Natural killer cell (primary cell): Measurements from ENCODE around the gene PIK3R5. TPM values are rescaled to one million over a fixed set of nuclear protein-coding genes. Genes with fewer than 3 reads are reported as not detected.

Experiments used
- ATAC-seq, 3 donors: fragments of 150-1000 bp in 2 of 3; fragments of 200-7000 bp in 1 of 3; cut with Tn5 transposase; 1 replicate in 1 of 3; 2 replicates in 2 of 3; pipeline ENCODE4 v1.10.0; 2021; ENCODE audit warnings: mild to moderate bottlenecking in 2 of 3, moderate library complexity in 2 of 3
- DNase-seq, 2 donors: peaks; one replicate each; pipeline versions ENCODE4 v3.0.0 to v3.0.0-alpha.2; 2013 to 2021; ENCODE audit warnings: mixed read lengths in 1 of 2
- H3K27ac ChIP-seq: one replicate; pipeline ENCODE4 v1.5.1; 2013; ENCODE audit warnings: mild to moderate bottlenecking, low read length
- H3K27me3 ChIP-seq: one replicate; pipeline ENCODE4 v1.6.1; 2013; ENCODE audit warnings: low read length; ENCODE audit not compliant: control insufficient read depth, insufficient read depth
- H3K36me3 ChIP-seq: one replicate; pipeline ENCODE4 v1.6.1; 2013; ENCODE audit warnings: low read length; ENCODE audit not compliant: control insufficient read depth, insufficient read depth
- H3K4me1 ChIP-seq: one replicate; pipeline ENCODE4 v1.6.1; 2013; ENCODE audit warnings: low read length; ENCODE audit not compliant: control insufficient read depth, insufficient read depth
- H3K4me3 ChIP-seq: one replicate; pipeline ENCODE4 v1.5.1; 2013; ENCODE audit warnings: low read length
- H3K9me3 ChIP-seq: one replicate; pipeline ENCODE4 v1.6.1; 2013; ENCODE audit warnings: low read length; ENCODE audit not compliant: control insufficient read depth, insufficient read depth
- H3K27ac Mint-ChIP-seq, 2 donors: one replicate each; pipeline ENCODE4 v1.8.0; 2022; ENCODE audit warnings: mild to moderate bottlenecking in 2 of 2, mixed read lengths in 2 of 2, moderate library complexity in 1 of 2
- H3K27me3 Mint-ChIP-seq, 2 donors: one replicate each; pipeline ENCODE4 v1.8.0; 2022; ENCODE audit warnings: low read depth in 2 of 2, mixed read lengths in 2 of 2
- H3K36me3 Mint-ChIP-seq: one replicate; pipeline ENCODE4 v1.8.0; 2022; ENCODE audit warnings: mixed read lengths
- H3K4me1 Mint-ChIP-seq, 2 donors: one replicate each; pipeline ENCODE4 v1.8.0; 2022; ENCODE audit warnings: mixed read lengths in 2 of 2
- H3K4me3 Mint-ChIP-seq: one replicate; pipeline ENCODE4 v1.8.0; 2022; ENCODE audit warnings: mild to moderate bottlenecking, moderate library complexity, mixed read lengths
- H3K9me3 Mint-ChIP-seq, 2 donors: one replicate each; pipeline ENCODE4 v1.8.0; 2022; ENCODE audit warnings: mixed read lengths in 2 of 2
- WGBS: methylation state at CpG from one replicate; pipeline ENCODE4 v1.1.7; 2013; ENCODE audit warnings: missing lambda C conversion rate; ENCODE audit not compliant: insufficient coverage; 5-methylcytosine and 5-hydroxymethylcytosine counted together
- intact Hi-C: fragments of 100-400 bp; cut with micrococcal nuclease; formaldehyde crosslinking; loops from one replicate; pipeline ENCODE4 v1.14.2; 2022
- total RNA-seq, 4 donors: library from RNA; stranded (reverse); fragments of 120-200 nt in 1 of 4; gene quantifications; one replicate each; pipeline versions ENCODE4 v1.2.3 to v1.2.4, GENCODE V29; 2013 to 2022
- TF ChIP-seq, protein P1 (sequence below): fragments of 200-600 bp; IDR thresholded peaks from one replicate; pipeline ENCODE4 v1.8.0; 2022; ENCODE audit warnings: antibody characterized with exemption

Gene PIK3R5
- total RNA-seq, 3 donors from 2014 or later (not counting 1 experiment from before 2014, with no cell fraction given): 254 to 364 (median 348) TPM

DNA sequence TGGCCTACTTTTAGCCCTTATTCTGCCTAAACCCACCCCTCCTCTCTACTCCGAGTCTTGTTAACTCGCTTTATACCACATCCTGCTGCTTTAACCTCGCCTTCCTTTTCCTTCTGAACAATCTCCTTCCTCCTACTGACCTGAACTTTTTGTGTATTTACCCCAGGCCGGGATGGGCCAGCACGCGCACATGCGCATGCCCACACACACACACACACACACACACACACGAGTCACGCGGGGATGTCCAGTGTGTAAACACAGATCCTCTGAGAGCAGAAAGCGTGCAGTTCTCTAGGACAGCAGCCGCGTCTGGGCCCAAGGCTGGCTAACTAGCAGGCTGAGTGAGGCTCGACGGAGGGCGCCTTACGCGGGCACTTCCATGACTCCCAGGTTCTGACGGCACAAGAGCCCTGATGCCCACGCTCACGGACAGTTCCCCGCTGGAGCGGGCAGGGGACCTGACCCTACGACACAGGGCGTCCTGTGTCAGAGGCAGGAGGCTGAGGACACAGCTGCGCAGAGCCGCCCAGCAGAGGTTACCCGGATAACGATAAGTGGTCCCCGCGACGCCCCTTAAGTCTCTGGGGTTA lies 610 bp downstream of the PIK3R5 start:
- 3% methylated on average over 32 of the region's 32 CpGs for WGBS
- TF ChIP-seq, protein P1, sequence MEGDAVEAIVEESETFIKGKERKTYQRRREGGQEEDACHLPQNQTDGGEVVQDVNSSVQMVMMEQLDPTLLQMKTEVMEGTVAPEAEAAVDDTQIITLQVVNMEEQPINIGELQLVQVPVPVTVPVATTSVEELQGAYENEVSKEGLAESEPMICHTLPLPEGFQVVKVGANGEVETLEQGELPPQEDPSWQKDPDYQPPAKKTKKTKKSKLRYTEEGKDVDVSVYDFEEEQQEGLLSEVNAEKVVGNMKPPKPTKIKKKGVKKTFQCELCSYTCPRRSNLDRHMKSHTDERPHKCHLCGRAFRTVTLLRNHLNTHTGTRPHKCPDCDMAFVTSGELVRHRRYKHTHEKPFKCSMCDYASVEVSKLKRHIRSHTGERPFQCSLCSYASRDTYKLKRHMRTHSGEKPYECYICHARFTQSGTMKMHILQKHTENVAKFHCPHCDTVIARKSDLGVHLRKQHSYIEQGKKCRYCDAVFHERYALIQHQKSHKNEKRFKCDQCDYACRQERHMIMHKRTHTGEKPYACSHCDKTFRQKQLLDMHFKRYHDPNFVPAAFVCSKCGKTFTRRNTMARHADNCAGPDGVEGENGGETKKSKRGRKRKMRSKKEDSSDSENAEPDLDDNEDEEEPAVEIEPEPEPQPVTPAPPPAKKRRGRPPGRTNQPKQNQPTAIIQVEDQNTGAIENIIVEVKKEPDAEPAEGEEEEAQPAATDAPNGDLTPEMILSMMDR: no peak
- H3K27ac Mint-ChIP-seq: peak overlapping the region in 1 of 2 donors; percentile 89
- Histone ChIP-seq H3K4me1 (peaks cover 57% of the 10 kb centered on the region), H3K9me3 (no peaks in the 10 kb centered on the region), H3K27ac (peak overlapping the region; percentile 78), H3K4me3 (peak overlapping the region; percentile 91), H3K27me3 (no peaks in the 10 kb centered on the region), H3K36me3 (peaks cover 3% of the 10 kb centered on the region)
- H3K36me3 Mint-ChIP-seq: peaks cover 7% of the 10 kb centered on the region
- ATAC-seq (peak; percentile 34 to 52 (median 51)), DNase-seq (peak in 1 of 2 donors; percentile 68)
- H3K27me3 Mint-ChIP-seq: no peaks in the 10 kb centered on the region
- intact Hi-C loops: loop anchor here (2.0 to 10.0 kb wide), 3 partner anchors 14 to 60 kb away; partner anchors contain the start of gene NTN1
- H3K4me3 Mint-ChIP-seq: peak overlapping the region; percentile 96
- peaks cover 3 to 4% of the 10 kb centered on the region in 2 donors for H3K9me3 Mint-ChIP-seq
- H3K4me1 Mint-ChIP-seq: peaks cover 47 to 67% of the 10 kb centered on the region in 2 donors

DNA sequence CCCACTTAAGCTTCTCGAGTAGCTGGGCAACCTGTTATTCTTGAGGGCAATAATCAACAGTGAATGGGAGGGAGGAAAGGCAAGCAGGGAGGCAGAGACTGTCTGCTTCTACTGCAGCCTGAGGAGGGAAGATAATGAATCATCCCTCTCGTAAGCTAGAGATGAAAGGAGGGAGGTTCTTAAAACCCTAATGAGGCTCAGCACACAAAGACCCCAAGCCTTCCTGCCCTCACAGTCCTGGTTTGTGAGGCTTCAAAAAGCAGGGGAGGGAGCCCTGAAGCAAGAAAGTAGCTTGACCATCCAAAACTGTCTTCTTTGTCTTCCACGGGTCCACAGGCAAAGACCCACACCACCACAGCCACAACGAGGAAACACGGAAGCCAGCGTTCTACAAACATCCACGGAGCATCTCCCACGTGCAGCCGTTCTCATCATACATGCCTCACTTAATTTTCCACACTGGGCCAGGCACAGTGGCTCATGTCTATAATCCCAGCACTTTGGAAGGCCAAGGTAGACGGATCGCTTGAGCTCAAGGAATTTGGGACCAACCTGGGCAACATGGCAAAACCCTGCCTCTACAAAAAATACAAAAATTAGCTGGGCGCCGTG lies 1.8 kb downstream of the PIK3R5 start:
- TF ChIP-seq, protein P1: no peak
- Histone ChIP-seq H3K9me3 (no peaks in the 10 kb centered on the region), H3K4me3 (peak overlapping the region; percentile 91), H3K36me3 (peaks cover 12% of the 10 kb centered on the region), H3K27me3 (no peaks in the 10 kb centered on the region), H3K27ac (peak overlapping the region; percentile 78), H3K4me1 (peaks cover 68% of the 10 kb centered on the region)
- intact Hi-C loops: loop anchor here (2.0 to 10.0 kb wide), 4 partner anchors 13 to 65 kb away; partner anchors contain the start of gene NTN1
- Mint-ChIP-seq H3K4me3 (peak overlapping the region; percentile 96), H3K9me3 (peaks cover 3 to 4% of the 10 kb centered on the region in 2 donors), H3K36me3 (peaks cover 7% of the 10 kb centered on the region), H3K27me3 (no peaks in the 10 kb centered on the region), H3K27ac (peak overlapping the region in 1 of 2 donors; percentile 89), H3K4me1 (peaks cover 58 to 79% of the 10 kb centered on the region in 2 donors)
- DNase-seq (peak in 1 of 2 donors; percentile 62), ATAC-seq (peak in 1 of 3 donors; percentile 40)
- WGBS: 53% methylated on average over 13 of the region's 13 CpGs

DNA sequence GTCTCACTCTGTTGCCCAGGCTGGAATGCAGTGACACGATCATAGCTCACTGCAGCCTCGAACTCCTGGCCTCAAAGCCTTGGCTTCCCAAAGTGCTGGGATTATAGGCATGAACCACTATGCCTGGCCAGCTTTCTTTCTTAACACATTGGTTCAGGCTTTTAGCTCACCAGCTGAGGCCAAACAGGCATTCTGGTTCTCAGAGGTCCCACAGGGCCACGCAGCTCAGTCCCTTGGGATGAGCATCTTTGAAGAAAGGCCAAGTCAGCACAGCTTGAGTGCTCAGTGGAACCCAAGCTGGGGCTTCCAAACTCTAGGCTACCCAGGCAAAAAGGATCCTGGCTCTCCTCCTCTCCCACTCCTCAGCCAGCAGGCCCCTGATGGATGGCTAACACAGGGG lies 2.5 kb downstream of the PIK3R5 start:
- H3K9me3 Mint-ChIP-seq: no peaks in the 10 kb centered on the region
- Histone ChIP-seq H3K4me3 (no peak overlapping the region), H3K27ac (peak overlapping the region; percentile 11), H3K4me1 (peaks cover 76% of the 10 kb centered on the region), H3K36me3 (peaks cover 15% of the 10 kb centered on the region), H3K9me3 (no peaks in the 10 kb centered on the region), H3K27me3 (no peaks in the 10 kb centered on the region)
- no peaks in the 10 kb centered on the region for H3K27me3 Mint-ChIP-seq
- TF ChIP-seq, protein P1: no peak
- intact Hi-C loops: loop anchor here (2.0 to 10.0 kb wide), 3 partner anchors 36 to 64 kb away; partner anchors contain the start of gene NTN1
- H3K36me3 Mint-ChIP-seq: no peaks in the 10 kb centered on the region
- H3K4me1 Mint-ChIP-seq: peaks cover 66 to 81% of the 10 kb centered on the region in 2 donors
- H3K27ac Mint-ChIP-seq: peak overlapping the region in 1 of 2 donors; percentile 89
- ATAC-seq (no peak), DNase-seq (no peak)
- H3K4me3 Mint-ChIP-seq: peak overlapping the region; percentile 96
- WGBS: 80% methylated on average over 3 of the region's 3 CpGs
